GM18526 (cell line): ENCODE data around the gene CERS6.

Experiments used
- POLR2A ChIP-seq: IDR thresholded peaks from 3 replicates; pipeline ENCODE4 v1.6.1; 2011; ENCODE audit not compliant: insufficient read length; ENCODE audit errors: extremely low read depth

CERS6 gene

GRCh38 chr2:168584911-168585310 lies 128.8 kb downstream of the CERS6 start:
- no peak for TF ChIP-seq POLR2A

- no peak for TF ChIP-seq POLR2A
Observed at GRCh38 chr2:168585700-168586099, 129.6 kb downstream of the CERS6 start.

DNA sequence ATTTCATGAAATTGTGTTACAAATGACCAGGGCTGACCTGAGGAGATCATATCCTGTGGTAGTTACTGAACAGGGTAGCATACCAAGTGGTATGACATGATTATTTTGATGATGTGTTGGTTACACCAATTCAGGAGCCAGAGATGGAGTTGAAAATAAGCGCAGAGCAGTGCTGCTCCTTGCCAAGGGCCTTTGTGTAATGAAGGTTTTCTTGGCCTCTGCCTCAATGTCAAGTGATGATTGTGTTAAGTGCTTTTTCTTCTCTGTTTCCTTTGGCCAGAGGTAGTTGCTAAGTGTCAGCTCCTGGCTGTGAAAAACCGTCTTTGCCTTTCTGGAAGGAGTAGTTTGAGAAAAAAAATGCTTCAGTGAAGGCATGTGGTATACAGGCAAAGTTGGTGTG lies 131.2 kb downstream of the CERS6 start:
- TF ChIP-seq POLR2A = no peak

GRCh38 chr2:168589236-168590211 lies 133.5 kb downstream of the CERS6 start:
- no peak for TF ChIP-seq POLR2A

DNA sequence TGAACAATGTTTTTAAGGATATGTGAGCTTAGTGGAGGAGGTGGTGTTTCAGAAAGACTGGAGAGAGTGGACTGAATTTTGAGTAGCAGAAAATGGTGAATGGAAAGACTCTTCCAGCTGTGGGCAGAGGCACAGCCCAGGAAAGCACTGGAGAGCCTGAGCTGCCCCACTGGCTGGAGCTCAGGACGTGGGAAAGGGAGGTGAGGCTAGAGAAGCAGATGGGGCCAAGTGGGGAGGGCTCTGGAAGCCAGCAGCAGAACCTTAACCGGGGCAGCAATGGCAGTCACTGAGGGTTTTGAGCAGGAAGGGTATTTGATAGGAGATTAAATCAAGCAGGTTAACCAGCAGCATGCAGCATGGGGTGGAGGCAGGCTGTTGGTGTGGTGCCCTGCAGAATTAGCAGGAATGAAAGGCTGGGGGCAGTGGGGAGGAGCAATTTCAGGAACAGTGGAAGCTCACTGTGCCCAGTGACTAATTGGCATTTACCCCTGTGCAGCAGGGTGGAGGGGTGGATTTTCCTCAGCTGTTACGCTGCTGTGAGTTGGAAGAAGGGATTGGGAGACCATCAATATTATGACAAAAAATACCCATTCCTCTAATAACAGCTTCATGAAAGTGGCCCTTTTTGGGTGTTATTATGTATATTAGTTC lies 136.2 kb downstream of the CERS6 start:
- no peak for TF ChIP-seq POLR2A

DNA sequence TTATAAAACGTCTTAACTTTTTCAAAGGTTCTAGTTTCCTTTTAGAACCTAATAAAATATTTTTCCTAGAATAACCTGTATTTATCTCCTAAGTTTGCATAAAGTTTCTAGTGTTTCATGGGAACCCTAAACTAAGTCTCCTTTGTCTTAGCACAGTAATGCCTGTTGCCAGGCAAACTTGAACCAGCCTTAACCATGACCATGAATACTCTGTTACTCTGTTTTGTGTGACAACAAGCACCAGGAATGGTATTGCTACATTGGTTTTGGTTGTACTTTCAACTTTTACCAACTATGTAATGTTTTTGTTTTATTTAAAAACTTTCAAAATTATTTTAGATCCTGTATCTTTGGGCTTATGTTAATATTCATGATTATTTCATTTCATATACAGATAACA lies 137.6 kb downstream of the CERS6 start:
- no peak for TF ChIP-seq POLR2A

- TF ChIP-seq POLR2A = no peak
Observed at GRCh38 chr2:168594778-168595177, 138.7 kb downstream of the CERS6 start.

DNA sequence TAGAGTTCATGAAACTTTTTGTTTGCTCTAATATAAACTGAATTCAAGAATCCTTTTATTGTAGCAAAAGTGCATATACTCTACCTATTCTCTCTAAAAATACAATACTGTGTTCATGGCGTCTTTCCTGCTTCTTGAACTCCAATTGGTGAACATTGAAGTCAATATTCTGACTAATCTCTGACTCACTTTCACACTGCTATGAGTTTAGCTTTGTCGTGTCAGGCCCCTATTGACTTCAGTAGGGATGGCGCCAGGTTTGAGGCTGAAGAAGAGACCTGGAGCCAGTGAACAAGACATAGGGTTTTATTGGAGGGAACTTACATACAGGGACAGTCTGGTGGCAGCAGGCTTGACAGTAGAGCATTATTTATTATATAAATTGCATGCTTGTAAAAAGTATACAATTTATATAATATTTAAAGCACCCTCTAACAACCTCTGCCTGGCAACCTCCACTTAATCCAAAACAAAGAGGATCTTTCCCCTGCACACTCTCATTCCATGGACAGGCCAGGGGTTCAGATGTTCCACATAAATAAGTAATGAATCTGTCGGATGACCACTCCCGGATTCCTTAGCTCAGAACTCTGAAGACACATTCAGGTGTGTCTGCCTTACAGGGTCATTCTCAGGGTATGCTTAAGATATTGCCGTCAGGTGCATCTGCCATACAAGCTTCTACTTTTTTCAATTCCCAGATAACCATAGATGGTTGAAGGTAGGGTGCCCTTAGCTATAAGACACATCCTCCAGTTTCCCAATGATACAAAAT lies 141.0 kb downstream of the CERS6 start:
- TF ChIP-seq POLR2A = no peak

GRCh38 chr2:168599738-168600137 lies 143.7 kb downstream of the CERS6 start:
- no peak for TF ChIP-seq POLR2A

DNA sequence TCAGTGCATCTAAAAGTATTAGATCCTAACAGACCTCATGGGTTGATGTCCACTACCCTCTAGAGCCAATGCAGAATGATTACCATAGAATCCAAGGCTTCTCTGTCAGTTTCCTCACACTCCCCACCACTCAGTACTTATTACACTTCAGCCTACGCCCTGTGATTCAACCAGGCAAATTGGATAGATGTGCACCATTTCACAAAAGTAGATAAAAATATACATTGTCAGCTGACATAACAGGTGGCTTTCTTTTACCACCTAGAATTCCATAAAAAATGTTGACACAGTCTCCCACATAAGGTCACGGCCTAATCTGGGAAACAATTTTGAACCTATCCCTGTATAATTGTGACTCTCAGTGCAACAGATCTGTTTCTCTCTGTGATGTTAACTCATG lies 144.9 kb downstream of the CERS6 start:
- TF ChIP-seq POLR2A = no peak

GRCh38 chr2:168601741-168602140 lies 145.7 kb downstream of the CERS6 start:
- no peak for TF ChIP-seq POLR2A

DNA sequence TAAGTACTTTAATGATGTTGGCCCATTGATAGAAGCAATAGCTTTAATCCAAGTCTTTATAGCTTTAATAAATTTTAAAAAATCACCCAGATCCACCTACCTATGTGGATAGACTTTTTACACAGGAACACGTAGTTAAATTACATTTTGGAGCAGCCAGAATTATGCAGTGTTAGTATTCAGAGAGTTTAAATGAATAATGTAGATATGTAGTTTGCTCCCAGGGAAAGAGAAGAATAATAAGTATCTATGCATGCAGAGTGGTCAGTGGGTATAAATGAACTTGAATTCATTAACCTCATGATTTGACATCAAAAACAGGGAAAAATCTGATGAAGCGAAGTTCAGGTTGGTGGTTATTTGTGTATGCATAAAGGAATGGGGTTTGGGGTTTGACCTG lies 146.3 kb downstream of the CERS6 start:
- no peak for TF ChIP-seq POLR2A

- TF ChIP-seq POLR2A = no peak
Observed at GRCh38 chr2:168602846-168603401, 146.9 kb downstream of the CERS6 start.

DNA sequence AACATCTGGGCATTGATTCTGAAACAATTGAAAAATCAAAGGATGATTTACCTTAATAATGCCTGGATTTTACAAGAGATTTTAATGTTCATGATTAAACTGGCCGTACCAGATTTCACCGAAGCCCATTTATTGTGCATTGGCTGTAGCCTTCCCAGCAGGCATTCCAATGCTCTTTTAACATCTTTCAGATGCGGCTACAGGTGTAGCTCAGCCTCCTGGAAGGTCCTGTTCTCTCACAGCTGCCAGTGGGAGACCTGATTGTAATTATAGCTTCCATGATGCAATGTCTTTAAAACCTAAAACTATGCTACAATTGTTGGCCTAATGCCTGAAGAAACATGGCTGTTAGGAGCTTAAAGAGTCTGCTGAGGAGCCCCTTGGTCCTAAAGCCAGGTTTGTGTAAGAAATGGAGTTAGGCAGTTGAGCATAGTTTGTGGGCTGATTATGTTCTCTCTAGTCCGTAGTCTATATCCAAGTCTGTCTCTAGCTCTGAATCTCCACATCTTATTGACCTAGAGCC lies 147.4 kb downstream of the CERS6 start:
- no peak for TF ChIP-seq POLR2A

GRCh38 chr2:168604252-168604651 lies 148.2 kb downstream of the CERS6 start:
- TF ChIP-seq POLR2A = no peak

DNA sequence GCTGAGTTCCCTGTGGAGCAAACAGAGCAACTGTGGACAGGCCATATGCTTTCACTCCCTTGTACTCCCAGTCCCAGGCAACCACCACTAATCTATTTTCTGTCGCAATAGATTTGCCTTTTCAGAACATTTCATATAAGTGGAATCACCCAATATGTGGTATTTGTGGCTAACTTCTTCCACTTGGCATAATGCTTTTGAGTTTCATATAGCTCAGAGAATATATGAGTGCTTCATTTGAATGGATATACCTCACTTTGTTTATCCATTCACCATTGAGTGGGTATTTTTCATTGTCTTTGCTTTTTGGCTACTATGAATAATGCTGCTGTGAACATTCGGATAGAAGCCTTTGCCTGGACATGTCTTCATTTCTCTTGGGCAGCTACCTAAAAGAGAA lies 151.9 kb downstream of the CERS6 start:
- no peak for TF ChIP-seq POLR2A

DNA sequence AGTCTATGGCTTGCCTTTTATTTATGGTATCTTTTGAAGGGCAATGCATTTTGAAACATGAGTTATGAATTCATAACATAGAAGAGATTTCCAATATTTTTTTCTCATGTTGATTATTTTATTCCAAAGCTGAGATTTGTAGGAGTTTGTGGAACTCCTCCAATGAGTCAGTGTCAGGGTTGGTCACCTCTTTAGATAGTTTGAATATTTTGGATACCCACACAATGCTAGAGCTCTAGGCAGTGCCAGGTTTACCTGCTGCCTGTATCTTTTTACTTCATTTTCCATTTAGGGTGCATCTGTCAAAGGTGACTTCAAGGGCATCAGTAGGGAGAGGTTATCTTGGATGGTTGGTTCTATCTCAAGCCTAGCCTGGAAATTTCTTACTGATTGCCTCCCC lies 152.7 kb downstream of the CERS6 start:
- TF ChIP-seq POLR2A = no peak
